ENCODE data around the gene SUMF1. TPM values are rescaled to one million over a fixed set of nuclear protein-coding genes. Genes with fewer than 3 reads are reported as not detected.

Gene SUMF1
- polyA plus RNA-seq, 1 donor = 29.3 TPM

GRCh38 chr3:4326868-4327267 is 140.2 kb downstream of the SUMF1 start:
- Histone ChIP-seq H3K9me3 (ENCODE audit: control insufficient read depth, low read depth, low read length) (peaks cover 11% of the 10 kb centered on the region), H3K36me3 (ENCODE audit: control insufficient read depth, insufficient read depth, low read length) (no peaks in the 10 kb centered on the region), H3K27ac (ENCODE audit: low read length) (no peak overlapping the region), H3K27me3 (ENCODE audit: control insufficient read depth, insufficient read depth, low read length) (no peaks in the 10 kb centered on the region), H3K4me1 (ENCODE audit: control insufficient read depth, insufficient read depth, low read length) (no peaks in the 10 kb centered on the region), H3K4me3 (ENCODE audit: low read length) (no peak overlapping the region)
- WGBS (ENCODE audit: insufficient coverage, low lambda C conversion rate) = 100% methylated on average over 1 of the region's 1 CpG
- DNase-seq = no peak

GRCh38 chr3:4323246-4324027 is 143.6 kb downstream of the SUMF1 start:
- DNase-seq = no peak
- Histone ChIP-seq H3K9me3 (ENCODE audit: control insufficient read depth, low read depth, low read length) (peaks cover 8% of the 10 kb centered on the region), H3K4me1 (ENCODE audit: control insufficient read depth, insufficient read depth, low read length) (no peaks in the 10 kb centered on the region), H3K27me3 (ENCODE audit: control insufficient read depth, insufficient read depth, low read length) (no peaks in the 10 kb centered on the region), H3K4me3 (ENCODE audit: low read length) (no peak overlapping the region), H3K27ac (ENCODE audit: low read length) (no peak overlapping the region), H3K36me3 (ENCODE audit: control insufficient read depth, insufficient read depth, low read length) (no peaks in the 10 kb centered on the region)
- 79% methylated on average over 2 of the region's 3 CpGs for whole genome bisulfite sequencing (ENCODE audit: insufficient coverage, low lambda C conversion rate)

- 83% methylated on average over 1 of the region's 1 CpG for WGBS (ENCODE audit: insufficient coverage, low lambda C conversion rate)
- no peak overlapping the region for H3K27ac ChIP-seq (ENCODE audit: low read length)
- H3K9me3 ChIP-seq (ENCODE audit: control insufficient read depth, low read depth, low read length) = peaks cover 4% of the 10 kb centered on the region
- H3K27me3 ChIP-seq (ENCODE audit: control insufficient read depth, insufficient read depth, low read length) = no peaks in the 10 kb centered on the region
- DNase-seq = no peak
- no peaks in the 10 kb centered on the region for H3K36me3 ChIP-seq (ENCODE audit: control insufficient read depth, insufficient read depth, low read length)
- H3K4me1 ChIP-seq (ENCODE audit: control insufficient read depth, insufficient read depth, low read length) = no peaks in the 10 kb centered on the region
- H3K4me3 ChIP-seq (ENCODE audit: low read length) = no peak overlapping the region
Observed at GRCh38 chr3:4322635-4323034, 144.4 kb downstream of the SUMF1 start.

GRCh38 chr3:4321732-4322131 is 145.3 kb downstream of the SUMF1 start:
- Histone ChIP-seq H3K36me3 (ENCODE audit: control insufficient read depth, insufficient read depth, low read length) (peaks cover 4% of the 10 kb centered on the region), H3K27me3 (ENCODE audit: control insufficient read depth, insufficient read depth, low read length) (no peaks in the 10 kb centered on the region), H3K4me1 (ENCODE audit: control insufficient read depth, insufficient read depth, low read length) (no peaks in the 10 kb centered on the region), H3K4me3 (ENCODE audit: low read length) (no peak overlapping the region), H3K27ac (ENCODE audit: low read length) (no peak overlapping the region), H3K9me3 (ENCODE audit: control insufficient read depth, low read depth, low read length) (no peaks in the 10 kb centered on the region)
- WGBS (ENCODE audit: insufficient coverage, low lambda C conversion rate) = no CpG with 5 or more reads among the region's 1 CpG
- DNase-seq = no peak

- DNase-seq = no peak
- H3K9me3 ChIP-seq (ENCODE audit: control insufficient read depth, low read depth, low read length) = no peaks in the 10 kb centered on the region
- peaks cover 11% of the 10 kb centered on the region for H3K36me3 ChIP-seq (ENCODE audit: control insufficient read depth, insufficient read depth, low read length)
- H3K4me1 ChIP-seq (ENCODE audit: control insufficient read depth, insufficient read depth, low read length) = no peaks in the 10 kb centered on the region
- no peaks in the 10 kb centered on the region for H3K27me3 ChIP-seq (ENCODE audit: control insufficient read depth, insufficient read depth, low read length)
- H3K27ac ChIP-seq (ENCODE audit: low read length) = no peak overlapping the region
- H3K4me3 ChIP-seq (ENCODE audit: low read length) = no peak overlapping the region
Observed at GRCh38 chr3:4320096-4320911, 146.8 kb downstream of the SUMF1 start.

GRCh38 chr3:4314688-4315087 is 152.4 kb downstream of the SUMF1 start:
- Histone ChIP-seq H3K27me3 (ENCODE audit: control insufficient read depth, insufficient read depth, low read length) (no peaks in the 10 kb centered on the region), H3K36me3 (ENCODE audit: control insufficient read depth, insufficient read depth, low read length) (peaks cover 26% of the 10 kb centered on the region), H3K27ac (ENCODE audit: low read length) (no peak overlapping the region), H3K4me1 (ENCODE audit: control insufficient read depth, insufficient read depth, low read length) (no peaks in the 10 kb centered on the region), H3K9me3 (ENCODE audit: control insufficient read depth, low read depth, low read length) (no peaks in the 10 kb centered on the region), H3K4me3 (ENCODE audit: low read length) (no peak overlapping the region)
- no CpG with 5 or more reads among the region's 4 CpGs for WGBS (ENCODE audit: insufficient coverage, low lambda C conversion rate)
- DNase-seq = no peak

- Histone ChIP-seq H3K27me3 (ENCODE audit: control insufficient read depth, insufficient read depth, low read length) (no peaks in the 10 kb centered on the region), H3K36me3 (ENCODE audit: control insufficient read depth, insufficient read depth, low read length) (peaks cover 26% of the 10 kb centered on the region), H3K4me3 (ENCODE audit: low read length) (no peak overlapping the region), H3K9me3 (ENCODE audit: control insufficient read depth, low read depth, low read length) (no peaks in the 10 kb centered on the region), H3K4me1 (ENCODE audit: control insufficient read depth, insufficient read depth, low read length) (no peaks in the 10 kb centered on the region), H3K27ac (ENCODE audit: low read length) (no peak overlapping the region)
- WGBS (ENCODE audit: insufficient coverage, low lambda C conversion rate) = 67% methylated on average over 3 of the region's 4 CpGs
- no peak for DNase-seq
Observed at GRCh38 chr3:4313606-4314293, 153.3 kb downstream of the SUMF1 start.

GRCh38 chr3:4311496-4311895 is 155.6 kb downstream of the SUMF1 start:
- H3K4me1 ChIP-seq (ENCODE audit: control insufficient read depth, insufficient read depth, low read length) = peaks cover 3% of the 10 kb centered on the region
- no peak overlapping the region for H3K4me3 ChIP-seq (ENCODE audit: low read length)
- no peaks in the 10 kb centered on the region for H3K9me3 ChIP-seq (ENCODE audit: control insufficient read depth, low read depth, low read length)
- H3K36me3 ChIP-seq (ENCODE audit: control insufficient read depth, insufficient read depth, low read length) = peaks cover 20% of the 10 kb centered on the region
- H3K27me3 ChIP-seq (ENCODE audit: control insufficient read depth, insufficient read depth, low read length) = no peaks in the 10 kb centered on the region
- H3K27ac ChIP-seq (ENCODE audit: low read length) = no peak overlapping the region
- no peak for DNase-seq

Other genes starting within 250 kb of the SUMF1 start
- 15.5 TPM for gene SETMAR, start 163.9 kb downstream of the SUMF1 start, polyA plus RNA-seq
- gene ITPR1, start 26.1 kb upstream of the SUMF1 start, polyA plus RNA-seq = 12.7 TPM

All from large intestine (tissue), 3 donors.